Globus pallidus (tissue), 1 donor: ENCODE results near the gene SPDEF.

Source experiments
- DNase-seq: peaks from one replicate; pipeline ENCODE4 v3.0.0-alpha.2; 2015; ENCODE audit warnings: low spot score

The SPDEF gene

DNA sequence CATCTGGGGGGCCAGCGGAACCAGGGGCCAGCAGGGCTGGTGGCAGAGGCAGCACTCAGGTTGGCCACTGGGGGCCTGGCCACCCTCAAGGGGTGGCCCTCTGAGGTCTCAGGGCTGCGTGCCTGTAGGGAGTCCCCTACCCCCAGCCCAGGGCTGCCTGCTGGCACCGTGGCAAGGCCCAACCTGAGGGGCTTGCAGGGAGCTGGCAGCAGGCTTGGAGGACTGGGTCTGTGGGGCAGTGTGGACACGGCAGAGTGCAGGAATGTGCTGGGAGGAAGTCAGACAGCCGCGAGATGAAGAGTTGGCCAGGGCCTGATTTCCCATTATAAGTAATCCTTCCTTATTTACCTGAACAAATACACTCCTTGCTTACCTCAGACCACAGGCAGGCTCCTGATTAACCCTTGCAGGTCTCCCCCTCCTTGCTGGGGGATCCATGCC lies at the start of gene SPDEF:
Gene SPDEF, minus strand, starts transcription at position 299 of the 441 bp plus-strand sequence. CDS start 11,874 bp downstream, outside the sequence.
- no peak for DNase-seq

DNA sequence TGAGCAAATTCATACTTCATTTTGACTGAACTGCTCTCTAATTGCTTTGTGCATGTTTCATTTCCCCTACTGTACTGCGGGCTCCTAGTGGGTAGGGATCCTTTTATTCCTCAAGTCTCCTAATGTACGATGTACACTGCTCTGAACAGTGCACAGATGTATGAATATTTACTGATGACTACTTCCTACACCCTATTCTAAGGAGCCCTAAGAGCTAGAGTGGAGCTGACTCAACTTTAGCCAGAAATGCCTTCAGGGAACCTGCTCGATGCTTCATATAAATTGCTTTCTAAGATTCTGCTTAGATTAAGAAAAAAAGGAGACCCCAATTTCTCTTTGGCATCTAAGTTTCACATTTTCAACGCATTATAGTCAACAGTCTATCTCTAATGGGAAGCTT lies 47.6 kb upstream of the SPDEF start:
- DNase-seq = no peak

- no peak for DNase-seq
Observed at GRCh38 chr6:34602318-34603111, 46.4 kb upstream of the SPDEF start.

GRCh38 chr6:34601706-34602105 lies 45.6 kb upstream of the SPDEF start:
- DNase-seq = peak; percentile 54

DNA sequence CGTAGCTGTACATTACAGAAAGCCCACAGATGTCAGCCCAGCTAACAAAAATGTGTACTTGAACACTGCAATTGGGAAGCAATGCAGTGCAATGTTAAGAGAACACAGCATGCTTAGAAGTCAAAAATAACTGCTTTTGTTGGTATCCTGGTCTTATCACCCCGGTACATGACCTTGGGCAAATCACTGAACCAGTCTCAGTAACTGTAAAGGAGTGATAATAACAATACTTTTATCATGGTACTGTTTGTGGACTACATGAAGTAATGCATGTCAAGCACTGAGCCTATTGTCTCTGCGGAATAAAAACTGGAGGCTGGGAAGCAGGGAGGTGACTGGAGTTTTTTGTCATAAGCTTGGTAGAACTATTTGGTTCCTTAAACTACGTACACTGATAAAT lies 44.7 kb upstream of the SPDEF start:
- no peak for DNase-seq

GRCh38 chr6:34600101-34600500 lies 44.0 kb upstream of the SPDEF start:
- DNase-seq = no peak

DNA sequence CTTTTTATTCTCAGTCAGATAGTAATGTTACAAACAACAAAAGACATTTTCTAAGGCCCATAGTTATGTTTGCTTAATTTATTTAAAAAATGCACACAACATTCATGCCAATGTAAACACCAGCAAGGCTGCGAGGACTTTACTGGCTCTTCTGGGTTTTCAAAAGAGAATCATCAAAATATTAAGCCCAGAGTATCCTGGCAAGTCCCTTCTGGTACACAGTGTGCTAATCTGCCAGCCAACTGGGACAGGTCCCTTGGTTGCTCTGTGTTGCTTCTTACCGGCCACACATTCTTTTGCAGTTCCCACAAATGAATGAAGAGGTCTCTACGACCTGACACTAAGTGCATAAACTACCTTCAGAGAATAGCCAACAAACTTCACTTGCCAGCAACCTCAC lies 42.6 kb upstream of the SPDEF start:
- peak; percentile 34 for DNase-seq

- no peak for DNase-seq
Observed at GRCh38 chr6:34597605-34598353, 41.6 kb upstream of the SPDEF start.

GRCh38 chr6:34596798-34597197 lies 40.7 kb upstream of the SPDEF start:
- DNase-seq = no peak

DNA sequence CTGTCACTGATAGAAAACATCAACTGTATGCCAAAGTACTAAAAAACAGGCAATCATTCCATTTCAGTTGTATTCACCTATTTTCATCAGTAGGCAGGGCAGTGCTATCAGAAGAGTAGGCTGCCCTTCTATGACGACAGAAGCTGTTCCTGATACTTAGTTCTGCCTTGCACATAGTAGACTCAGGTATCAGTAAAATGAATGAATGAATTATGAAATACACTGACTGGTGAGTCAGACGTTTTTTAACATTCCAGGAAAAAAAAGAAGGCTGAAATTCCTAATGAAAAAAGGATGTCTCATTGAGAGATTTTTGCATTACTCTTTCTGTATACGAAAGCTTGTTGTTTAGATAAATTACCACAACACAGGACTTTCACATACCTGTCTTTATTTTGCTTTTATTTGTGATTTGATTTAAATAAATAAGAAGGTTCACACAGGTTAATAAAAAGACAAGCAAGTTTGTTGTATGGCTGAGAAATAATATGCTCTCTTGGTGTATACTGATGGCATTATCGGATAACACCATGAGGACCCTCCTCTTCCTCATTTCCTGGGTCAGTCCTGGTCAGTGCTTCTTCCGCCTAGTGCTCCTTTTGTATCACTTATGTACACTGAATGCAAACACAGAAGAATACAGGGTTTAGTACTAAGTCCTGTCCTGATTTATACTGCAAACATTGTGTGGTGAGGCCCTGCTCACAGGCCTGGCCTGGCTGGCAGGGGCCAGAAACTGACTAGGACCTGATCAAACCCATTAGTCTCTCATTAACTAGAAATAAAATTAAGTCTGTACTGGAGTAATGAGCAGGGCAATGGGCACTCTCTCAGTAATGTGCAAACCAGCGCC lies 39.4 kb upstream of the SPDEF start:
- DNase-seq = no peak

DNA sequence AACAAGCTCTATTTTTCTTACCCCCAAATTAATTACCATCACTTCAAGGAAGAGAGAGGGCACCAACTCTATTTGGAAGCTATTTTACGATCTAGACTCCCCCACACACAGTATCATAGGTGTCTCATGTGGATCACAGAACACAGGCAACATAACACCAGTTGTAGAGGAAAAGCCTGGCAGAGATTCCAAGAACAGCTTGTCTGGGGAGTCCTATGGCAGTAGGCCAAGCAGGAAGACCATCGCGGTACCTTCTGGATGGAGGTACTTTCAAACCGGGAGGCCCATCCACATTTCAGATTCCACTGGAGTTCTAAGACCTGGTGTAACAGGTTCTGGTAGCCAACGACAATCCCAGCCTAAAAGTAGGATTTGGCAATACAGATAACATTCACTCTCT lies 37.6 kb upstream of the SPDEF start:
- DNase-seq = no peak

- DNase-seq = no peak
Observed at GRCh38 chr6:34592208-34592952, 36.3 kb upstream of the SPDEF start.

GRCh38 chr6:34589691-34590090 lies 33.6 kb upstream of the SPDEF start:
- DNase-seq = no peak

- no peak for DNase-seq
Observed at GRCh38 chr6:34589140-34589539, 33.0 kb upstream of the SPDEF start.

DNA sequence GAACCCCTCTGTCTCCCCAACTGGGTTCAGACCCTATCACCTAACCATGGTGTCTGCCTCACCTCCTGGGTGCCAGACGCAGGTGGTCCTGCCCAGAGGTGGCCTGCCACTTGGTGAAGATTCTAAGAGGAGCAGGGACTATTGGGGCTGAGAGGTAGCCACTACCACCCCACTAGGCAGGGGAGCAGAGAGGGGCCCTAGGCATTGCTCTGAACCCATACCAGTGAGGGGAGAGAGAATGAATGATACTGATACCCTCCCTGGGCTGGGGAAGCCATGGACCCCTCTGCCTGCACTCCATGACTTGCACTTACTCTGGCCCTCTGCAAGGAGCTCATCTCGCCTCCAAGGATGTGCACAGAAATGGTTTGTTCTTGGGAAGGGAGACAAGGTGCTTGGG lies 31.7 kb upstream of the SPDEF start:
- DNase-seq = no peak

GRCh38 chr6:34587325-34587724 lies 31.2 kb upstream of the SPDEF start:
- no peak for DNase-seq

GRCh38 chr6:34586327-34587040 lies 30.4 kb upstream of the SPDEF start:
- no peak for DNase-seq

GRCh38 chr6:34585512-34586061 lies 29.5 kb upstream of the SPDEF start:
- DNase-seq = no peak

GRCh38 chr6:34585108-34585507 lies 29.0 kb upstream of the SPDEF start:
- DNase-seq = no peak

DNA sequence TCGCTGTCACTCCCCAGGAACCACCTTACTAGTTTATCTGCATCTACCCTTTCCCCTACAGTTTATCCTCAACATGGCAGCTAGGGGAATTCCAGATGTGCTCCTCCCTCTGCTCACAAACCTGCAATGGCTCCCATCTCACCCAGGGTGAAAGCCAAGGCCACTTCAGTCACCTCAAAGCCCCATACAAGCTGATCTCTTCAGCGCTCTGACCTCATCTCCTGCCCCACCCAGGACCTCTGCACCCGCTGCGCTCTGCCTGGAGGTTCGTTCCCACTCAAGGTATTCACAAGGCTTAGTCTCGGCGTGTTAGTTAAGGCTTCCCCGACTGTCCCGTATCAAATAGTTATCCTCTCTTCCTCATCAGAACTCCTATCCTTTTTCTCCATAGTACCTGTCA lies 28.6 kb upstream of the SPDEF start:
- no peak for DNase-seq
